Left renal cortex interstitium (tissue), 4 donors: Measurements from ENCODE around the gene LMNTD2. TPM values are rescaled to one million over a fixed set of nuclear protein-coding genes. Genes with fewer than 3 reads are reported as not detected.

Source experiments
- DNase-seq, 4 donors: peaks; one replicate each; pipeline ENCODE4 v3.0.0-alpha.2; 2013; ENCODE audit warnings: low read depth in 4 of 4, low spot score in 2 of 4, missing footprints in 1 of 4
- polyA plus RNA-seq, 4 donors: library from polyadenylated mRNA; unstranded; fragments of 120-200 nt; gene quantifications; one replicate each; pipeline ENCODE4 v1.2.1, GENCODE V29; 2013; ENCODE audit not compliant: insufficient read length in 4 of 4

LMNTD2 gene
- polyA plus RNA-seq, 4 donors: 3.0 to 7.3 (median 4.7) TPM

GRCh38 chr11:569158-569885, 8.8 kb upstream of the LMNTD2 start:
- no peak for DNase-seq

GRCh38 chr11:568306-569157, 8.0 kb upstream of the LMNTD2 start:
- peak in 2 of 4 donors; percentile 78 to 79 for DNase-seq

- no peak for DNase-seq
Observed at GRCh38 chr11:567629-568292, 7.2 kb upstream of the LMNTD2 start.

GRCh38 chr11:567011-567628, 6.6 kb upstream of the LMNTD2 start:
- no peak for DNase-seq

GRCh38 chr11:565921-566509, 5.5 kb upstream of the LMNTD2 start:
- no peak for DNase-seq

GRCh38 chr11:563812-564578, 3.5 kb upstream of the LMNTD2 start:
- no peak for DNase-seq

- DNase-seq: no peak
Observed at GRCh38 chr11:563066-563811, 2.7 kb upstream of the LMNTD2 start.

- DNase-seq: no peak
Observed at GRCh38 chr11:562046-562645, 1.6 kb upstream of the LMNTD2 start.

- peak in 1 of 4 donors; percentile 77 for DNase-seq
Observed at GRCh38 chr11:561148-562003, 838 bp upstream of the LMNTD2 start.

GRCh38 chr11:559712-560304, 730 bp downstream of the LMNTD2 start:
- DNase-seq: no peak

- DNase-seq: no peak
Observed at GRCh38 chr11:559020-559620, 1.4 kb downstream of the LMNTD2 start.

- no peak for DNase-seq
Observed at GRCh38 chr11:558503-558902, 2.0 kb downstream of the LMNTD2 start.

GRCh38 chr11:557328-558132, 3.0 kb downstream of the LMNTD2 start:
- DNase-seq: no peak

- DNase-seq: no peak
Observed at GRCh38 chr11:556662-557256, 3.8 kb downstream of the LMNTD2 start.

- no peak for DNase-seq
Observed at GRCh38 chr11:555780-556661, 4.5 kb downstream of the LMNTD2 start.
